ENCODE data around the gene MYADML2.

Gene MYADML2

DNA sequence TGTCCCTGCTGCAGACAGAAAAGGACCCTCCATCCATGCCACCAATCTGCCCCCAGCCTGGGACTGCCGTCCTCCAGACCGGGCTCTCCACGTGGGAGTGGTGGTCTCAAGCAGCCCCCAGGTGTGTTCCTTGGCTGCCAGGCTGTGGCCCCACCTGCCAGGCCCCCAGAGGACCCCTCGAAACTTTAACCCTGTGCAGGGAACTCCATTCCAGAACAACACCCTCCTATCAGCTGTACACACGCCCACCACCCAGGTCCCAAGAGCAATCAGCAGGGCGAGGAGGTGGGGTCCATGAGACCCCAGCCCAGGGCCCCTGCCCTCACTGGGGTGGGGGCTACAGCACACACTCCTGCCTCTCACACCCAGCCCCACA, 11.3 kb downstream of the MYADML2 start:
- DNase-seq, result no peak

GRCh38 chr17:81934850-81935708, 12.0 kb downstream of the MYADML2 start:
- no peak for DNase-seq

DNA sequence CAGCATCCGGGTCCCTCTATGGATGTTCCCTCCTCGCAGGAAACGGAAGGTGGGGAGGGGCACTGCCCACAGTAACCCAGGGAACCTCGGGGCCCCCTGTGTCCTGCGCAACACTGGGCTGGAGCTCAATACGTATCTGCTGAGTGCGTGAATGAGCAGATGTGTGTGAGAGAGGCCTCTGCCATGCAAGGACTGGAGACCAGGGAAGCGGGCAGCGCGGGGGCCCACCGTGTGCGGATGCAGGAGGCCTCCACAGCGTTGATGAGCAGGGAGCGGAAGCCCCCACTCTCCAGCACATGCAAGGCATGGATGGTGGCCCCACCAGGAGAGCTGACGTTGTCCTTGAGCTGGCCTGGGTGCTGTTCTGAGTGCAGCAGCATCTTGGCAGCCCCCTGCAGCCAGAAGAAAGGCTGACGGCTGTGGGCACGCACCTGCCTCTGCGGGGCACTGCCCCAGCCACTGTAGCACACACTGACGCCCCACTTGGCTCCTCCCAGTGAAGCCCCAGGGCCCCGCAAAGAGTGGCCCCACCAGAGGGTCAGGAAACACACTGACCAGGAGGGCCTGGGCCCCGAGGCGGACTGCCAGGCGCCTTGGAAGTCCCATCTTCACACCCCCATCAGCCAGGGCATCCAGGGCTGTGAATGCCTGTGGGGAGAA, 12.8 kb downstream of the MYADML2 start:
- DNase-seq, result no peak

DNA sequence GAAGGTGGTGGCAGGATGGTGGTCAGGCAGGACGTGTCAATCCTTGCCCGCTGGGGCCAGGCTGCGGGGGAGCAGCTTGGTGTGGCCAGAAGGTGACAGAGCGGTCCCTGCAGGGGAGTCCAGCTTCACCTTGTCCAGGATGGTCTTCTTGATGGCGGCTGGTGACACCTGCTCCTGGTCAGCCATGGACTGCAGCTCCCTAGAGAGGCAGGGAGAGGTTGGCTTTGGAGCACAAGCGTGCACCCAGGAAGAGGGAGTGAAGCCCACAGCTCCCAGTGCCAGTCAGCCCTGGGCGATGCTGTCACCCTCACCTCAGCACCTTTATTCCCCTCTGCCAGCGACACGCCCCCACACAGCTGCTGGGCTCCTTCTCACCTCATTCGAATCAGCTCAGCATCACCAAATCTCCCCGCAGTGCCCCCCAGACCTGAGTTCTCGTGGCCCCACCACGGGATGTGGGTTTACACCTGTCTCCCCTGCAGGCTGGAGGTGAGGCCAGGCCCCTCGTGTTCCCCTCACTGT, 13.8 kb downstream of the MYADML2 start:
- no peak for DNase-seq

GRCh38 chr17:81932333-81932983, 14.6 kb downstream of the MYADML2 start:
- no peak for DNase-seq

DNA sequence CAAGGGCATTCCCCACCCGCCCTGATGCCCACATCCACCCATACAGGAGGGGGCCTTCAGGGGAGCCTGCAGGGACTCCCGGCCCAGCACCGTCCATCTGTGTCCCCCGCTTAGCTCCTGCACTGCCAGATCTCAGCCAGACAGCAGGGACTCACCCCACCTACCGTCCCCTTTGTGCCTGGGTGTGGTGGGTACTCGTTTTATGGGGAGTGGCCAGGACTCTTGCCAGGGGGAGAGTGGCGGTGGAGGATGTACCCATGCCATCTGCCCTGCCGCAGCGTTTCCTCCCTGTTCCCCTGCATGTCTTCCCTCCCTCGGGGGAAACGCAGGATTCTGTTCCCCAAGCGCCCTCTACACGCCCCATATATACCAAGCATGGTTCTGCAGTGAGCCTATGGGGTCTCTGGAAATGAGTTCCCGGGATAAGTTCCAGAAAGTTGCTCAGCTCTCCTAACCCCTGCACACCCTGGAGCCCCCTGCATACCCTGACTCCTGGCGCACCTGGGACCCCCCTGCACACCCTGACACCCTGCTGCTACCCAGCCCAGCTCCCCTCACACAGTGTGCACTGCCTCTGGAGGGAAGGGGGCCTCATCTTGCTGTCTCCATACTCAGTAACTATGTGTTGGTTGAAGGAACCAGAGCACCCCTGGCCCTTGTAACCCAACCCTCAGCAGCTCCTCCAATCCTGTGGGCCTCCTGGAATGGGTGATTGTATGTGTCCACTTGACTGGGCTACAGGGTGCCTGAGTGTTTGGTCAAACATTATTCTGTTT, 15.3 kb downstream of the MYADML2 start:
- DNase-seq, result no peak

GRCh38 chr17:81931189-81931556, 15.9 kb downstream of the MYADML2 start:
- no peak for DNase-seq

GRCh38 chr17:81930142-81931125, 16.6 kb downstream of the MYADML2 start:
- DNase-seq, result no peak

- no peak for DNase-seq
Observed at GRCh38 chr17:81929253-81930141, 17.5 kb downstream of the MYADML2 start.

DNA sequence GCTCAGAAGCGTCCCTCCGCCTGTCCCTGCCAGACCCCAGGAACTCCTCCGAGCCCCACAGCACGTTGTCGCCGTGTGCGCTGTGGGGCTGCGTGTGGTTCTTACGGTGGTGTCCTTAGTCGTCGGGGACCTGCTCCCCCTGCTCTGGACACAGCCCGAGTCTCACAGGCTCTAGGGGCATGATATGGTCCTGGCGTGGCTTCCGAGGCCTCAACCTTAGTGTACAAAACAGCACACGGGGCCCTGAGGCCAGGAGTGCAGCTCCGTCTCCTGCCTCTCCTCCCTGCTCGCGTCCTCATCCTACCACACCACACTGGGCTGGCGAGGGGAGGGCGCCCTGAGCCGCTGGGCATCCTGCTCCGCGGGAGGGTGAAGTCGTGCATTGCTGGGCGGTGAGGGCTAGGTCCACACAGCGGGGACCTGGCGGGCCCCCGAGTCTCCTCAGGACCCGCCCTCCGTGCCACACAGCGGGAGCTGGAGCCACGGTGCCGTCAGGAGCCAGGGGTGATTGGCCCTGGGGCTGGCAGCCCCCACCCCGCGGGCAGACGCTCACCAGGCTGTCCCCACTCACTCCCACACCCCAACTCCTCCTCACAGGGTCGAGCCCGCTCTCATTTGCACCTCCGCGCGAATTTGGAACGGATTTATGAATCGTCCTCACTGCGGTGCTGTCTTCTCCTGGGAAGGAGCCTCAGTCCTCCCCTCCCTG, 18.3 kb downstream of the MYADML2 start:
- no peak for DNase-seq

DNA sequence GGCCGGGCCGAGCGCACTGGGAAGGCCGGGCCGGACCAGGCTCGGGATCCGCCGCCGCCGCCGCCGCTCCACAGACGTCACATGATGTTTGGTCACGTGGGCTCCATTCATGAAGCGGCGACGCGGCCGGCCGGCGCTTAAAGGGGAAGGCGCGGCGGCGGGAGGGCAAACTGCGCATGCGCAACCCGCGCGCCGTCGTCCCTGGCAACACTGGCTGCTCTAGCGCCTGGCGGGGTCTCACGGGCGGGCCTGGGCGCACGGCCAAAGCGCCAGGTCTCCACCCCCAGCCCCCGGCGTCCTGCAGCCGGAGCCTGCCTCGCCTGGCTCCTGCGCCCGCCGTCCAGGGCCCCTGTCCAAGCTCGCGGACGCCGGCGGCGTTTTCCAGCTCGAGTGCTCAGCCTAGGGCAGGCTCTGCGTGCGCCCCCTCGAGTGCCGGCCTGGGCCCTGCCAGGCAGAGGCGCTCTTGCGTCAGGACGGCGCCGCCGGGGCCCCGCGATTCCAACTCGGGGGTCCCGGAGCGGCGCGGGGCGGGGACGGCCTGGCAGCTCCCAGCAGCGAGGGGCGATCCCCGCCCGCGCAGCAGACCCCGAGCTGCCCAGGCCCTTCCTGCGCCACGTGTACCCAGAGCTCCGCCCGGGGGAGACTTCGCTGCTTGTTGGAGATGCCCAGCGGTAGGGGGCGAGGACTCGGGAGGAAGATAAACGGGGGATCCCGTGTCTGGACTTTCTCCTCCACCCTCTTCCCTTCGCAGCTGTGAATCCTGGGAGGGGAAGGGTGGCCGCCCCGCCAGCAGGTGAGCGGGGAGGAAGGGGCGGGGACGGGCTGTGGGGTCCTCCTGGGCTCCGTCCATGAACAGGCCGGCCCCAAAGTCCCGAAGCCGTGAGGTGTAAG, 19.1 kb downstream of the MYADML2 start, which contains the start of gene MAFG:
MAFG (minus strand) TSS at position 83 of the 891 bp plus-strand sequence. CDS start 4,550 bp downstream, outside the sequence.
- DNase-seq, result peak; percentile 89 to 90

DNA sequence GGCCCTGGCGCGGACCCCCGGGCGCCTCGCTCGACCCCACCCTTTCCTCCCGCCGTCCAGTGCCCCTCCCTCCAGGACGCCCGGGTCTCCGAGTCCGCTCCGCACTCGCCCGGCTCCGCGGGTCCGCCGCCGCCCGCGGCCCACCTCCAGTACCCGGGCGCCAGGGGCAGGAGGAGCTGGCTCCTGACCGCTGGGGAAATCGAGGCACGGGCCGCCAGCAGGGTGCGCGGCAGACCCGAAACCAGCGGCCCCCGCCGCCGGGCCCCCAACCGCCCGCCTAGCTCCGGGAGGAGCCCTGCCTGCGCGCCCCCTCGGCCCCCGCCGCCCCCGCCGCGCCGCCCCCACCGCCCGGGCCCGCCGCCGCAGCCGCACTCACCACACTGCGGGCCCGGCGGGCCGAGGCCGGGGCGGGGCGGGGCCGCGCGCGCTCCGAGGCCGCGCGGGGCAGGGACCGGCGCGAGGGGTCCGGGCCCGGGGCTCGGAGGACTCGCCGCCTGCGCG, 19.8 kb downstream of the MYADML2 start:
- no peak for DNase-seq

DNA sequence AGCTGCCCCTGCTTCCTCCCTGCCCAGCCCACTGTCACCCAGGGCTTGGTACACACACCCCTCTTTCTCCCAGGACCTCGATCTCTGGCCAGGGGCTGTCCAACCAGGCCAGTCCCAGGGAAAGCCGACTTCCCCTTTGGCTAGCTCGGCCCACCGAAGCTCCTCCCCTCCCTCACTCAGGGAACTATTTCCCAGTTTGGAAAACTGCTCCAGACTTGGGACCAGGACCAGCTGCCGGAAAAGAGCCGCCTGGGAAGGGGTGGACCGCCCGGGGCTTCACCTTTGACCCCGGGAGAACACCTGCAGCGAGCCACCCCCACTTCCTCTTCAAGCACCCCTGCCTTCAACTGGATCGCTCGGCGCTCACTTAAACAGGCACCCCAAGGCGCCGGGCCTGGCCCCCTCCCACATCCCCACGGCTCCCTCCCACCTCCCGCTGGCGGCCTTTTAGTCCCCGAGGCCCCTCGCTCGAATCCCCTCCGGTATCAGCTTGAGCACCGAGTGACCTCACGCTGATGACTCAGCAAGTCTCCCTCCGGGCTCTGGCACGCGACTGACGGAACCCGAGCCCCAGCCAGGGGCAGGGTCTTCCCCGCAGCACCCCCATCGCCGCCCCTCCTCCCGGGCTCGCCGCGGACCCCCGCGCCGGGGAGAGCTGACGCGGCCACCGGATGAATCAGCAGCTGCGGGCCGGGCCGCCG, 20.4 kb downstream of the MYADML2 start:
- DNase-seq, result peak; percentile 87 to 88

- DNase-seq, result no peak
Observed at GRCh38 chr17:81925860-81926450, 21.1 kb downstream of the MYADML2 start.

DNA sequence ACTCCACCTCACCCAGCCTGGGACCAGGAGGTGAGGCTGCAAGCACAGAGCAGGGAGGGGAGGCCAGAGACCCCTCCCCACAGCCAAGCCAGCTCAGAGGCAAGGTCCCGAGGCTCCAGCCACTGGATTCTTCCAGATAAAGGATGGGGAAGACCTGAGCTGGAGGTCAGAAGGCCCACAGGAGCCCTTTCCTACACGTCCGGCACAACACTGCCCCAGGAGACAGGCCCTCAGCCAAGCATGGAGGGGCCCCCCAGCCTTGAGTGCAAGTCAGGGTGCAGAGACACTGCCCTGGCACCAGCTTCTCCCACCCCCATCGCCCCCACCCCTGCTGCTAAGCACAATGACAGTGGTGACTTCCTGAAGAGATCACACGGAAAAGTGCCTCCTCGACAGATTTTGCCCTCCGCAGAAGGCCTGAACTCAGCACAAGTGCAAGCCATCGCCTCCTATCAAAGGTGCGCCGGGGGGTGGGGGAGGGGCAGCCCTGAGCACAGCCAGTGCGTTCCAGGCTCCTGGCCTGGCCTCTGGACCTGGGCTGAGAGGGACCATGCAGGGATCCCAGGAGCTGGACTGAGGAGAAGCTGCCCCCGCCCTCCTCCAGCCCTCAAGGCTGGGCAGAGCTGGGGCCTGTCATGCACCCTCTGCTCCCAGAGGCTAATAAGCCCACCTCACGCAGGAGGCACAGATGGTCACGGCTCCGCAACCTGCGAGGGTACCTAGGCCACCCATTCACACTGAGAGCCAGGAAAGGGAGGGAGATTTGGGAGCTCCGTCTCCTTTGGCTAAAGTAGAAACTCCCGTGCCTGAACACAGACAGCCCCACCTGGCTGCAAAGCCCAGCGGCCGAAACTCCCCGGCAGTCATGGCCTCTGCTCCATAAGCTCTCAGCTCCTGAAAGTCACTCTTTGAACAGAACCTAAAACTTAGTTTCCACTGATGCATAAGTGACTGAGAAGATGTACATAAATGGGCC, 22.2 kb downstream of the MYADML2 start:
- no peak for DNase-seq

All from AML-193 (cell line).